HuH-7.5 (cell line): ENCODE data around the gene LATS2.

Experiments used
- DNase-seq: peaks from one replicate; pipeline ENCODE4 v3.0.0; 2011; ENCODE audit warnings: low spot score

The LATS2 gene

DNA sequence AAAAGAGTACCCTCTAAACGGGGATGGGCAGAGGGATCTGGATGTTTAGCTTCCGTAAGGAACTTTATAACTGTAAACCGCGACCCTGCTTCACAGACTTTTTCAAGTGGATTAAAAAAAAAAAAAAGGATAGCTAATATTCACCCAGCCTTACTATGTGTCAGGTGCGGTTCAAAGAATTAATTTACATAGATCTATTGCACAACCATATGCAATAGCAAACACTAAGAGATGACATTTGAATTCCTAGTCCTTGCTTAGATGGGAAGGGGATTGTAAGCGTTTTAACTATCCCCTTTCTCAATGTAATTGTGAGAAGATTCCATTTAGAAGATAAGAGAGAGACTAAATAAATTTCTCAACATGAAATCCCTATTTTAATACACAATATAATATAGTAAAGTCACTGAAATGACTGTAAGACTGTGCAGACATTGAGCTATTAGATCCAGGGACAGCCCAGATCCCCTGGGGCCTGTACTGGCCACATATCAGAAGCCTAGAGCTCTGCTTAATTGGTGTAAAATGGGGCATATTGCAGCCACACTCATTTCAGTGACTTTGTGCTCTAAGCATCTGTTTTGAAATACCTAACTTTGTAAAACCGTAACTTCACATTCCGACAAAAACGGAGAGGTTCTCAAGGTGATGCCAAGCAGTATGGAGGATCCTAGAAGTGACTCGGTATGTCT is 13.6 kb downstream of the LATS2 start:
- no peak for DNase-seq

DNA sequence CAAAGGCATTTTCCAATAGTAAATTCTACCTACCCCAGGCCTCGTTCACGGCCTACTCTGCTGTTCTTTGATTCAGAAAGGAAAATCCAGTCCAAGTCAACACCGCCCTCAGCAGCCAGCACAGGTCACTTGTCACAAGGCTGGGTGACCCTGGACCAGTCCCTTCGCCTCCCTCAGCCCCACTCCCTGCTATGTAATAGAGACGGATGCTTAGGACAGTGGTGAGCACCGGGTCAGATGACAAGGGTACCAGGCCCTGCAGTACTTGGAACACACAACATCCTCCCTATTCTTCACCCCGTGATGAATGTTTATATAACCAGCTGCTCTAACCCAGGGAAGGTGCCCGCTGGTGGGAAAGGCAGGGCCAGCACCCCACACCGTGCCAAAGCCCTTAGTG is 14.3 kb downstream of the LATS2 start:
- DNase-seq, result no peak

DNA sequence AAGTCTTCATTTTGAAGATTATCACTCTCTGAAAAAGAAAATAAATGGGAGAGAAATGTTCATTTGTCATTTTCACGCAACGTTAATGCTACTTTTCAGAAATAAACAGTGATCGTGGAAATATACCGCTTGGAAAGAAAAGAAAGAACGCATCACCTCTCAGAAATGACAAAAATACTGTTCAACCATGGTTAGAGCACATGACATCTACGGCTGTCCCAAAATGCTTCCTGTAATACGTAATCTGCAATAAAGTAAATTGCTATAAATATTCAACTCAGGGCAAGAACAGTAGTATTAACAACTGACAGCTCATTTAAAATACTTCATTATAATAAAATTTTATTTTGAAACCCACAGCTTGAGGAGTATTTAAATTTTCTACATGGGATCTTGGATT is 15.2 kb downstream of the LATS2 start:
- DNase-seq, result no peak

DNA sequence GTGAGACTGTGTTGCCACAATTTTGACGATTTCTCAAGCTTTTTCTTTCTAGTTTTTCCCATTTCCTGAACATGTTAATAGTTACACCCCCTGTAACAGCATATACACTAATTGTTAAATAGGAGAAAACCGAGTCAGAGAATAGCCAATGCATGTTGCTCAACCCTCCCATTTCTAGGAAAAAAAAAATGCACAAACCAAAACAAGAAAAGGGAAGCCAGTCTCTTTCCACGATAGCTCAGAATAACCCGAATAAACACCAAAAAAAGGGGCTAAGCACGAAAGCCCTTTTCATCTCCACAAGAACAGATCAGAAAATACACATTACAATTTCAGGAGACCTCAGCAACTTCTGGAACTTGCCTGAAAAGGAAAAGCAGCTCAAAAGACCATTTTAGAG is 16.3 kb downstream of the LATS2 start:
- no peak for DNase-seq

DNA sequence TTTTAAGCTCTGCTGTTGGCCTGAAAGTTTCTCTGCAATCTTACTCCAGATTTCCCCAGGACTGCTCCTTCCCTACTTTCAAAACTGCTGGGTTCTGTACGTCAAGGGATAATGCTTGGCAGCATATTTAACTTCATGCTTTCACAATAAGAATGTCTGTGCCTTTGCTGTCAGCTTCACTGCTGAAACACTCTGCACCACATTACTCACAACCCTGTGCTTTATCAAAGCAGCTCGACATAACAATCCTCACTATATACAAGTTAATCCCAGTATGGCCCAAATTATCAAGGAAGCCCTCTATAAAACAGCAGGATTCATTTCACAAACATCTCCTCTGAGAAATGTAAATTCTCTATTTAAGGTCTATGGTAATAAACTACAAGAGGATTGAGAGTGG is 17.5 kb downstream of the LATS2 start:
- DNase-seq, result no peak

DNA sequence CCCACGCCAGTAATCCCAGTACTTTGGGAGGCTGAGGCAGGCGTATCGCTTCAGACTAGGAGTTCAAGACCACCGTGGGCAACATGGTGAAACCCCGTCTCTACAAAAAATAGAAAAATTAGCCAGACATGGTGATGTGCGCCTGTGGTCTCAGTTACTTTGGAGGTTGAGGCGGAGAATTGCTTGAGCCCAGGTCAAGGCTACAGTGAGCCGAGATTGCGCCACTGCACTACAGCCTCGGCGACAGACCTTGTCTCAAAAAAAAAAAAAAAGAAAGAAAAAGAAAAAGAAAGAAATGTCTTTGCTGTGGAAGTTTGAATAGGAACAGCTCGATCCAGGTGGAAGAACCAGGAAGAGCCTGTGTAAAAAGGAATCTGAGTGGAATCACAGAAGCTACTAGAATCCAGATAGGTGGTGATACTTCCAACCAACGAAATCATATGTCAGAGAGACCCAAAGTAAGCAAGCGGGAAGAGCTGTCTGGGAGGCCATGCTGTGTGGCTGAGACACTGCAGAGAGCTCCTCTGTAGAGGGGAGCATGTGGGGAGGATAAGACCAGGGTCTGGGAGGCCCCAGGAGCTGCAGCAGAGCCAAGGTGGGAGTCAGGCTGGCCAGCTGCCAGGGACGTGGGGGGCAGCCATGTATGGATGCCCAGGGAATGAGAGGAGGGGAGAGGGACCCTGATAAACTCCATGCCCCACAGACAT is 21.1 kb downstream of the LATS2 start:
- DNase-seq, result no peak

DNA sequence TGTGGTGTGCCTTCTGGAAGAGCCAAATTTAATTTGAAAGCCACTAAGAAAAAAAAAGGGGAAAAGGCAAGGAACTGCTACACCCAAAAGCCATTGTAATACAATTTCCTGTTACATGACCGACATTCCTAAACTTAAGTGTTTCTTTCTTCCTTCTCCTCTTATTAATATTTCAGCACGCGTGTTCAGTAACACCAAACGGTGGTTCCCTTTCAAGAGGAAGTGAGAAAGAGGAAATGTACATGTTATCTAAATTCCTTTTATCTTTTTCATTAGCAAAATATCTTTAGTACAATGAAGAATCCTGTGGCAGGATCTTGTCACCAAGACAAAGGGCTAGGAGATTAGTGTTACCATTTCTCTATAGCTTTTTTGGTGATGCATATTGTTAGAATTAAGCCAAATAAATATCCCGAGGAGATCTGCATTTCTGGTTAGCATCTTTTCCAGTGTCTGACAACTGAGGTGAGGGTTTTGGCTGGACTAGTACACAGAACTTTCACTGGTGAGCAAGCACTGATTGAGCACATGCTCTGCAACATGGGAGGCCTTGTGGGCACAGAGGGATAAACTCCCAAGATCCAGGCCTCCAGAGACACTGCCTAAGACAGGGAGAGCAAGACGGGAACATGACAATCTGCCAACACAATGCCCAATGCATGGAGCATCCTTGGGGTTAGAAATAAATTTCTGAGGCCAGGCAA is 22.1 kb downstream of the LATS2 start:
- DNase-seq, result no peak

DNA sequence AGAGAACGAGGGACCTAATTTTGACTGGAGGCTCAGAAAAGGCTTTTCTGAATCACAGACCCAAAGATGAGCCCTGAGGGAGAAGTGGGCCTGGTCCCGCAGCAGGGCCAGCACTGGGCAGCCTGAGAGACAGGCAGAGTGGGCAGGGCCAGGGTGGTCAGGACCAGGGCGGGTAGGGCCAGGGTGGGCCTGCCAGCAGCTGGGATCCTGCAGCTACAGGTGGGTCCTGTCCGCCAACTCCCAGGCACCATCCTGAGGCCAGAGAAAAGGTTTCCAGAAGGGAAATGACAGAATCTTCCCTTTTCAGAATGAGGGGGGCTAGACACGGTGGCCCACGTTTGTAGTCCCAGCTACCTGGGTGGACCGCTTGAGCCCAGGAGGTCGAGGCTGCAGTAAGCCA is 23.7 kb downstream of the LATS2 start:
- no peak for DNase-seq

DNA sequence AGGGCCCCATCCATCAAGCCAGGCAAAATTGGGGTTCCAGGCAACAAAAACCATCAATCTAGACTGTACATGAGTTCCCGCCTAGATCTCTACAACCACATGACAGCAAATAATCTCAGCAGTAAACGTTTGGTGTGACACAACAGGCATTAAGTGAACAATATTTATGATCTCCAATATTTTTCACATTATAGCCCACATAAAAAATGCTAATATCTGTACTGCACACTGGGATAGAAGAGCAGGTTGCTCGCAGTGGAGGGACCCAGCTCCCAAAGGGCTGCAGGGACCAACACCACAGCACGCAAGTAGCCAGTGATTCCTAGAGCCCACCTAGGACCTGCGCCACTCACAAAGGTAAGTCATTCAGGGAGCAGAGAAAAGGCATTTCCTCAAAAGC is 25.9 kb downstream of the LATS2 start:
- no peak for DNase-seq

DNA sequence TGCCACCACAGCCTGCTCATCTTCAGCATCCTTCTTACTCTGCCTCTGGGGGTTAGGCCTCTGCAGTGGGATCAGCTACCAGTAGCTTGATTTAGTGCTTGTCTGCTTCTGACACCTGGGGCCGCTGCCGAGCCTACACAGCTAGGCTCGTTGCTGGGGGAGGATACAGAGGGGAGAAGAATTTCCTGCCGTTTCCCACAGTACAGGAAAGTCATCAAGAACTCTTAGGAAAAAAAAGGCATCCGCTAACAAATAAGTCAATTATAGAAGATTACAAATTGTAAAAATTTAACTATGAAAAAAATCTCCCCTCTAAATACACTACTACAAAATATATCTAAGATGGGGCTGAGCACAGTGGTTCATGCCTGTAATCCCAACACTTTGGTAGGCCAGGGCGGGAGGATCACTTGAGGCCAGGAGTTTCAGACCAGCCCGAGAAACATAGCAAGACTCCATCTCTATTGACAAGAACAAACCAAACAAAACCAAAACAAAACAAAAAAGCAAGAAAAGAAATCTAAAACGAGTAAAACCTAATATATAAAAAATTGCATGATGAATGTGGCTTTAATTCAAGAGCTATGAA is 26.7 kb downstream of the LATS2 start:
- no peak for DNase-seq

DNA sequence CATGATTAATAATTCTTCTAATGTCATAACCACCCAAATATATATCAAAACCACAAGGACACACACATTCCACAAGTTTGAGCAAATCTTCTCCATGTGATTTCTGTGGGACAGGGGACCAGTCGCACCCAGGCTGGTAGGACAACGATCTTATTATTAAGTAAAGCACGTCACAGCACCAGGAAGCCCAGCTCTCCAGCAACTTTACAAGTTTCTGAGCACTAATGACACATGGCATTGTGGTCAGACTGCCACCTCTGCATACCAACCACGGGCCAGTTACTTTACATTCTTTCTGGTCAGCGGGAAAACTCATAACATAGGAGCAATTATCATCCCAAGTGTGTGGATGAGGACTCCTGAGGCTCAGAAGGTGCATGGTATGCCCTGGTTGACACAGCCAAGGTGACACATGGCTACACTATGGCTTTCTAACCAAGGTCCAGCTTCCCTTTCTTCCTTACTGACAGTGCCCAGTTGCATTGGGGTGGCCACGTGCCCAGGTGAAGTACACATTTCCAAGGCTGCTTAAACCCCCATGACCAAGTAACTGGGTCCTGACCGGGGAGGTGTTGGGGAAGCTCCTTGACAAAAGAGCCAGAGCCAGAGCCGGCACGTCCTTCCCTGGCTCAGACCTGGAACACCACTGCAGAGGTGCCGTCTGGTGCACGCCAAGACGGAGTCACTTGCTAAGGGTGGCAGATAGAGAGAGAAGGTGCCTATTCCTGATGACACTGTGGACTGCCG is 27.4 kb downstream of the LATS2 start:
- no peak for DNase-seq

DNA sequence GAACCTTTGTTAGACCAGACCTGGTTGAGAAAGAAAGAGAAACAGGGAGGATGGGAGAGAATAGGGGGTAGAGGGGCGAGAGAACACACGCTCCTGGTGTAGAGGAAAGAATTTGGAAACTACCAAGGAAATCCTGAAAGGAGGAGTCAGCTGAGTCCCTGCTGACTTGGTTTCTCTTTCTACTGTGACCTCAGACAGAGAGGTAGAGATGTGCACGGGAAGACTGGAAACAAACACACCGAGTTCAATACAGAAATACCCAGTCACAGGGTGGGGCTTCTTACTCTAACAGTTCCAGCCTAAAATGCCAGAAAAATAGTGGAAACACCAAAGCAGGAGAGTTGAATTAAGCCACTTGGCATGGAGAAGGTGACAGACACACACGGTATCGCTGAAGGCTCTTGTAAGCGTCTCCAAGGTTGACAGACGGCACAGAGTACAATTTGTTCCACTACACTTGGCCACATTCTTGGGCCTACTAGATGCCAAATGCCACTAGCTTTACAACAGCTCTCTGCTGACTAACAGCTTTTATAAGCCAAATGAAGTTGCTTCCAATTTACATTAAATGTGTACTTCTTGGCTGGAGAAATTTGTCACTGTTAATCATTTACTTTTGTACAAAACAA is 28.1 kb downstream of the LATS2 start:
- DNase-seq, result no peak

DNA sequence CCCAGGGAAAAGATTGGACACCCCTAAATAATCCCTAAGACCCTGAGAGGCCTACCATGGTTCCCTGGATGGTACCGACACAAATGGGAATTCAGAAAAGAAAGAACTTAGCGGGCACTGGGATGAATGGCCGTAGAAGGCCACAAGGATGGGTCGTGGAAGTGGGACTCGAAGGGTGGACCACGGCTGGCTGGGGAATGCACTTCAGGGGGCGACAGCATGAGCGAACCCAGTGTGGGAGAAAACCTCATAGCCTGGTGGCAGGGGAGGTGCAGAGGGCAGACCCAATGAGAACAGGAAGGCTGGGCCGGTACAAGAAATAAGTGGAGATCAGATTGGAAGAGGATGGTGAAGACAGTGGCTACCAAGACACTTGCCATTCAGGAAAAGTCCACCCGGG is 28.7 kb downstream of the LATS2 start:
- no peak for DNase-seq

DNA sequence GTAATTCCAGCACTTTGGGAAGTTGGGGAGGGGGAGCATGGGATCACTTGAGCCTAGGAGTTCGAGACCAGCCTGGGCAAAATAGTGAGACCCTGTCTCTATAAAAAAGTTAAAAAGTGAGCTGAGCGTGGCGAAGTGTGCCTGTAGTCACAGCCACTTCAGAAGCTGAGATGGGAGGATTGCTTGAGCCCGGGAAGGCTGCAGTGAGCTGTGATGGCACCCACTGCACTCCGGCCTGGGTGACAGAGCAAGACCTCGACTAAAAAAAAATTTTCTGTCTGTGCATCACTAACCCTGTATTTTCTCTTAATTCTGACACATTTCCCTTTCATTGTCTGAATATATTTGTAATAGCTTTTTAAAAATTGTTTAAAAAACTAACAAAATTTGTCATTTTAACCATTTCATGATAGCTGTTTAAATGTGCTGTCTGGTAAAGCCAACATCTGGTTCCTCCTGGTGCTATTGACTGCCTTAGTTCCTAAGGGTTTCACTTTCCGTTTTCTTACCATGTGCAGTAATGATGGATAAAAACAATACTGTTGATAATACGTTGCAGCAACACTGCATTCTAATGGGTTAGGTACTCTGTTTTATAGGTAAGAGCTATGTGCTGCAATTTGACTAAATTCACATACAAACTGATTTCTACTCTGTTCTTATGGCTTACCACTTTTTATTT is 29.7 kb downstream of the LATS2 start:
- DNase-seq, result no peak

DNA sequence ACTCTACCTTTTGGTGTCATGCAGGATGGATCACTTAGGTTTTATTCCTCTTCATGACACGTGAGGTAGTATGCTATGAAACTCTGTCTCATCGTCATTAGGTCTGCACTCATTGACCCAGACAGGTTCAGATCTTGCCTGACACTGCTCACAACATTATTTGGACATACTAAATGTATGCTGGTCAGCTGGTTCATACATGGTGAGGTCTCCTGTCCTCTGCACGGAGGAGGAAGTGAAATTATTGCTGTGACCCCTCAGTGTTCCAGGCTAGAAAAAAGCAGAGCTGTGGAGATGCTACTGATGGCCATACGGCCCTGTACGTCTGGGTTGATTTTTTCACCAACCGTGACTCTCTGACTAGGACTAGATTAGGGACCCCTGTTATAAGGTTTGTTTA is 35.8 kb downstream of the LATS2 start:
- no peak for DNase-seq

DNA sequence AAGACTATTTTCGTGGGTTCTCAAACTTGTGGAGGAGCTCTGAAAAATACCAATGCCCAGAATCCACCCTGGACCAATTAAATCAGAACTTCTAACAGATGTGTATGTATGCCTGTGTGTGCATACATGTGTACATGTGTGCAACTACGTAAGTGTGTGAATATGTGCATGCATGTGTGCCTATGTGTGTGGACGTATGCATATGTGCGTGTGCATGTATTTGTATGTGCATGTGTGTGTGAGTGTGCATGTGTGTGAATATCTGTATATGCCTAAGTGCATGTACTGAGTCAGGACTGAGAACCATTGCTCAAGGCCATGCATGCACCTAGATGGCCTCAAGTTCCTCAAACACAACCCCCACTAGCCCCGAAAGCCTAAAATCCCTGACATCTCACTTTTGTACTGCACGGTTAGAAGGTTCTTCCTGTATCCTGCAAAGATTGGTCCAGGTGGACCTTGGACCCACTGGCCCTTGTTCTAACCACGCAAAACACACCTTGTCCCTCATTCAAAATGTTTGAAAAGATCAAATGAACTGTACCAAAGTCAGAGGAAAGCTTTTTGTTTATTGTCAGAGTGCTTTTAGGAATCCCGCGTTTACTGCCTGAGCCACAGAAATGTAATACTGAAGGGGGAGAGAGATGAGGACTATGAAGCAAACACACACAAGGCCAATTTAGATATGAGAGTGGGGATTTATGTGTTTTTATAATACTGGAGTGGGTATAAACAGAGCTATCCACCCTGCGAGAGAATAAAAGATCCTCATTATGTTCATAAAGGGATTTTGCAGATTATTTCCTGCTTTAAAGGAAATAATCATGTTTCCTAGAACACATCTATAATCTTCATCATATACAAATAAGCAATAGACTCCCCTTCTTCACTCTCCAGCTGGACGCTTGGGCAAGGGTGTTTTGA is 39.1 kb downstream of the LATS2 start:
- no peak for DNase-seq

DNA sequence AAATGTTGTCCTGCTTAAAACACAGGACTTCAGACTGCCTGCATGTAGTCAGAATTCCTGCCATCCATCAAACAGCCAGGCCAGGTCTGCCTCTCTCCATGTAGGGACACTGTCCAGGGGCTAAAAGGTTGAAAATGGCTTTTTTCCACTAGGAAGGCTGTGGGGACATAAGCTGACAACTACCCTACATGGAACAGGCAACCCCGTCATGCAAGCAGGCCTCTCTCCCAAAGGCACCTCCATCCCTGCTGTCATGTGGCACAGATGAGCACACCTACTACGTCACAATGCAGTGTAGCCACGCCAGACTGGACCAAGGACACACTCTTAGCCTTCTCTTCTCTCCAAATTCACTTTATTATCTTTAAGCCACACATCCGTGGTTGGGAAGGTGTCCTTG is 40.8 kb downstream of the LATS2 start:
- DNase-seq, result no peak

DNA sequence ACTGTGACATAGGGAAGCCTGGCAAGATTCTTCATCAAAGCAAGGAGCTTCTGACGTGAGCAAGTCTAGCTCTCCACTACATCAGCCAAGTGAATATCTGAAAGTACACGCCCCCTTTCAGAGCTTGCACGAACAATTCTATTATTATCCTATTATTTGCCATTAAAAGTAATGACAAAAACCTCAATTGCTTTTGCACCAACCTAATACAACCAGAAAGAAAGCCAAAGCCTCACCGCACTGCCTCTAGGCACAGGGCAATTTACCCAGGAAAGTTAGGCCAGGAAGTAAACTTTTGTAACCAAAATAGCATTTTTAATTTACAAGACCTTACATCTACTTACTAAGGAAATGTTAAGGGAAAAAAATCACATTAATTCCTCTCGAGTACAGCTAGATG is 41.2 kb downstream of the LATS2 start:
- no peak for DNase-seq

DNA sequence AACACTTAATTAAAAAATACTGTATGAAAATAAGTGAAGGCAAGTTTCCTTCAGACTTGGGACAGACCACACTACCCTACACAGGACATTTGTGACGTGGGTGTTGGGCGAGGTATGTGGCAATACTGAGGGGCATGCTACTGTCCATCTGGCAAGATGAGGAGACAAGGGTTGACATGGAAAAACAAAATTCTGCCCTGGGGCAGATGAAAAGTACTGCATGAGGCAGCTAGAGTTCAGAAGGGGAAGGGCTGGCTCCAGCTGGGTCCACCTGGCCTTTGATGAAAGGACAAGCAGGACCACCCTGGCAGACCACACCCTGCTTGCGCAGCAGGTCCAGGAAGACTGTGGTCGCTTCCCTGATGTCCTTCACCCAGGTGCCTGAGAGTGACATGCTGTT is 43.2 kb downstream of the LATS2 start:
- no peak for DNase-seq

DNA sequence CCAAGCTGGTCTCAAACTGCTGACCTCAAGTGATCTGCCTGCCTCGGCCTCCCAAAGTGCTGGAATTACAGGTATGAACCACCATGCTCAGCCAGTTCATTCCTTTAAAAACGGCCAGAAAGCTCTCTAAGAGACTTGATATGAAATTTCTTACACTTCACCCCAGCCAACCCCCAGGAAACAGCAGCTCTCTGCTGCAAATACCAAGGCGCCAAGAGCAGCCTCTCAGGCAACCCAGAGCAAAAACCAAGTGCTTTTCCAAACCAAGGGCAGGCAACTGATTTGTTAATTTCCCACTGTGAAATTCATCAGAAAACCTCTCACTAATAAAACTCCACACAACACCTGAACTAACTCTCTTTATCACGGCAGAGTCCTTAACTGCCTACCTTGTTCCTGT is 44.9 kb downstream of the LATS2 start:
- DNase-seq, result no peak
